LNCAP (cell line): ENCODE results near the gene ATG9A.

Source experiments
- TF ChIP-seq, protein P1 (sequence below): fragments of 450-650 bp; IDR thresholded peaks from 2 replicates; pipeline ENCODE4 v1.5.1; 2017; ENCODE audit warnings: mild to moderate bottlenecking

ATG9A gene

GRCh38 chr2:219244789-219245147 lies 15.3 kb upstream of the ATG9A start:
- TF ChIP-seq, protein P1, sequence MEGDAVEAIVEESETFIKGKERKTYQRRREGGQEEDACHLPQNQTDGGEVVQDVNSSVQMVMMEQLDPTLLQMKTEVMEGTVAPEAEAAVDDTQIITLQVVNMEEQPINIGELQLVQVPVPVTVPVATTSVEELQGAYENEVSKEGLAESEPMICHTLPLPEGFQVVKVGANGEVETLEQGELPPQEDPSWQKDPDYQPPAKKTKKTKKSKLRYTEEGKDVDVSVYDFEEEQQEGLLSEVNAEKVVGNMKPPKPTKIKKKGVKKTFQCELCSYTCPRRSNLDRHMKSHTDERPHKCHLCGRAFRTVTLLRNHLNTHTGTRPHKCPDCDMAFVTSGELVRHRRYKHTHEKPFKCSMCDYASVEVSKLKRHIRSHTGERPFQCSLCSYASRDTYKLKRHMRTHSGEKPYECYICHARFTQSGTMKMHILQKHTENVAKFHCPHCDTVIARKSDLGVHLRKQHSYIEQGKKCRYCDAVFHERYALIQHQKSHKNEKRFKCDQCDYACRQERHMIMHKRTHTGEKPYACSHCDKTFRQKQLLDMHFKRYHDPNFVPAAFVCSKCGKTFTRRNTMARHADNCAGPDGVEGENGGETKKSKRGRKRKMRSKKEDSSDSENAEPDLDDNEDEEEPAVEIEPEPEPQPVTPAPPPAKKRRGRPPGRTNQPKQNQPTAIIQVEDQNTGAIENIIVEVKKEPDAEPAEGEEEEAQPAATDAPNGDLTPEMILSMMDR = no peak

- TF ChIP-seq, protein P1 = no peak
Measured at GRCh38 chr2:219243291-219243761, 13.9 kb upstream of the ATG9A start.

- TF ChIP-seq, protein P1 = no peak
Measured at GRCh38 chr2:219234331-219234730, 4.9 kb upstream of the ATG9A start.

DNA sequence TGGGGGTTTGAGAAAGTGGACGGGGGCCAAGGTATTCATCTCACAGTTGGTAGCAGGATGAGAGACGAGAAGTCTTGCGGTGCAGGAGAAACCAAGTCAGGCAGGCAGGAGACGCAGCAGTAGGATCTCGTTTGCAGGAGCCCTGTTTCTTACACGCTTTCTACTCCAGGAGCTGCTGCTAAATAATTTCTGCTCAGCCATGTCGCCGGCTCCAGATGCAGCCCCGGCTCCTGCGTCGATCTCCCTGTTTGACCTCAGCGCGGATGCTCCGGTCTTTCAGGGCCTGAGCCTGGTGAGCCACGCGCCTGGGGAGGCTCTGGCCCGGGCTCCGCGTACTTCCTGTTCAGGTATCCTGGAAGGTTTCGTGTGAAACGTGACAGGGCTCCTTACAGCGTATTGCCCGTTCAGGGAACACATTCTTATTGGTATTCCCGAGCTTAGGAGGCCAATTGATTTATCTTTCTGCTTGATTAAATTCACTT lies 664 bp upstream of the ATG9A start:
- TF ChIP-seq, protein P1 = no peak

GRCh38 chr2:219228911-219229304 lies 528 bp downstream of the ATG9A start:
- TF ChIP-seq, protein P1 = no peak

DNA sequence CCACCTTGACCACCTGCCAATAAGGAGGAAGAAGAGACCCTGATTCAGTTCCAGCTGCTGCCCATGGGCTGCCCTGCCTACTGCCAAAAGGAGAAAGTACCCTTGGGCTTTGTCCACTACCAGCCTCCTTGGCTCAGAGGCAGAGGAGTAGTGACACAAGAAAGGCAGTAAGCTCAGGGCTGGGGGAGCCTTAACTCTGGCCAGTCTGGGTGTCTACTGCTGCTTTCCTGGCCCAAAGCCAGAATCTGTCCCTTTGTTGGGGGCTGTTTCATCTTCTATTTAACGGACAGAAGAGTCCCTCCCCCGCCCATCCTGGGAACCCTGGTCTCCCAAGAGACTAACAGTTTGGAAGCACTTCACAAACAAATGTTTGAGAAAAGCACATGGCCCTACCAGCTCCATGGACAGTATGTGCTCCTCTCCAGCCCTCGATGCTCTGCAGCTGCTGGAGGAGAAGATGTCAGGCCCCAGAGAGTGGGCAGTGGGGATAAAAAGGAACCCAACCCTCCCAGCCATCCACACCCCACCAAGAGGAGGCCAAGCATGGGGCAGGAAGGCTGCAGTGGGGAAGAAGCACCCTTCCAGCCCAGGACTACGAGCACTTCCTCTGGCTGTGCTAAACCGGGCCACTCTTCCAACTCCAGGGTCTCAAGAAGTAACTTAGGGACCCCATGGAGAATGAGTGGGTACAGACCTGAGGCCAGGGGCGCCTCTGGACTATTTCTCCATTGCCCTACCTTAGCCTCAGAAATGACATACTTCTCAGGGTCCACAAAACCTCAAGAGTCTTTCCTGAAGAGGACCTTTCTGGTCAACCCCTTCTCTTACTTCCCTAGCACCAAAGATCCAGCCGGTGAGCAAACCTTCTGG lies 1.2 kb downstream of the ATG9A start:
- TF ChIP-seq, protein P1 = no peak

DNA sequence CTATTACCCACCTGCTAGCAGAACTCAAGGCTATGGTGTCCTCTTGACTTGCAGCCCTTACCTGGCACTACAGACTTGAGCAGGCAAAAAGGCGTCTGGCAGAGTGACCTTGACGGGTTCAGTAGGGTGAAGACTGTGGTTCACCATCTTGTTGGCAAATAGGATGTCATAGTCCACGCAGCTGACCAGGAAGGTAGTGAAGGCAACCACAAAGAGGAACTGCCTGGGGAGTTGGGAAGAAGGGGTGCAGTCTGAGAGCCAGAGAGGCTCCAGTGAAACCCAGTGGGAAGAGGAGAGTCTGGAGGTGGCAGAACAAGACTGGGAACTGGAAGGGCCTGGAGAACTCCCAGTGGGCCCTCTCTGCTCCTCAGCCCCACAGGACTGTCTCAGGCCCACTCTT lies 4.1 kb downstream of the ATG9A start:
- TF ChIP-seq, protein P1 = no peak
